ACC112 (cell line): ENCODE data around the gene GZMM.

Experiments
- H2AFZ ChIP-seq: fragments of 200-600 bp; sonication (generic); one replicate; pipeline ENCODE4 v1.6.0; 2017; ENCODE audit warnings: antibody characterized with exemption, low read length; ENCODE audit not compliant: unreplicated experiment
- H3K27ac ChIP-seq: fragments of 200-600 bp; sonication (generic); 2 replicates; pipeline ENCODE4 v1.5.1; 2014; ENCODE audit warnings: low read depth, mild to moderate bottlenecking, antibody characterized with exemption, low read length, moderate library complexity
- H3K27me3 ChIP-seq: fragments of 200-600 bp; sonication (generic); 2 replicates; pipeline ENCODE4 v1.6.1; 2014; ENCODE audit warnings: mild to moderate bottlenecking, antibody characterized with exemption, low read length, moderate library complexity, mixed read lengths; ENCODE audit not compliant: insufficient read depth
- H3K36me3 ChIP-seq: fragments of 200-600 bp; sonication (generic); 2 replicates; pipeline ENCODE4 v1.6.1; 2016; ENCODE audit warnings: mild to moderate bottlenecking, antibody characterized with exemption, low read length, moderate library complexity, mixed read lengths; ENCODE audit not compliant: insufficient read depth
- H3K4me1 ChIP-seq: fragments of 200-600 bp; sonication (generic); one replicate; pipeline ENCODE4 v1.6.1; 2016; ENCODE audit warnings: low read length, mixed read lengths; ENCODE audit not compliant: insufficient read depth, unreplicated experiment, control insufficient read depth
- H3K4me3 ChIP-seq: fragments of 200-600 bp; sonication (generic); 2 replicates; pipeline ENCODE4 v1.5.1; 2014; ENCODE audit warnings: mild to moderate bottlenecking, low read depth, low read length
- H3K79me2 ChIP-seq: fragments of 200-600 bp; sonication (generic); one replicate; pipeline ENCODE4 v1.6.0; 2016; ENCODE audit warnings: low read length; ENCODE audit not compliant: control insufficient read depth, unreplicated experiment, insufficient read depth

The GZMM gene

DNA sequence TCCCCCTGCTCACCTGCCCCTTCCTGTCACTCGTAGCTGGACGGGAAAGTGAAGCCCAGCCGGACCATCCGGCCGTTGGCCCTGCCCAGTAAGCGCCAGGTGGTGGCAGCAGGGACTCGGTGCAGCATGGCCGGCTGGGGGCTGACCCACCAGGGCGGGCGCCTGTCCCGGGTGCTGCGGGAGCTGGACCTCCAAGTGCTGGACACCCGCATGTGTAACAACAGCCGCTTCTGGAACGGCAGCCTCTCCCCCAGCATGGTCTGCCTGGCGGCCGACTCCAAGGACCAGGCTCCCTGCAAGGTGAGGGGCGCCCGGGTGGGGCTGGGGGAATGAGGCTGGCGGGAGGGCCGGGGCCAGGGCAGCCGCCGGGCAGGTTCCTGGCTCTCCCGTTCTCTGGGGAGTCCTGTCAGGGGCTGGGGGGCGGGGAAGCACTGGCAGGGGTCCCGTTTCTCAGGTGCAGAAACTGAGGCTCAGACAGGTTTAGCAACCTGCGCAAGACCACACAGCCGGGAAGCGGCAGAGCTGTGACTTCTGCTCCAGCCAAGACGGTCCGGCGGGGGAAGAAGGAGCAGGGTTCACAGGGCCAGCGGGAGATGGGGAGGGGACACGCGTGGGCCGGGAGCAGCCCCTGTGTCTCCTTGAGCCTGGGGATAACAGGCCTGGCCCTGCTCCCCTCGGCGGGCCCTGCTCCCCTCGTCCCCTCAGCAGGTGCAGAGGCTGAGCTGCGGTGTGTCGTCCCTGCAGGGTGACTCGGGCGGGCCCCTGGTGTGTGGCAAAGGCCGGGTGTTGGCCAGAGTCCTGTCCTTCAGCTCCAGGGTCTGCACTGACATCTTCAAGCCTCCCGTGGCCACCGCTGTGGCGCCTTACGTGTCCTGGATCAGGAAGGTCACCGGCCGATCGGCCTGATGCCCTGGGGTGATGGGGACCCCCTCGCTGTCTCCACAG is 5.3 kb downstream of the GZMM start:
- Histone ChIP-seq H3K36me3 (no peaks in the 10 kb centered on the region), H3K4me1 (no peaks in the 10 kb centered on the region), H2AFZ (no peak overlapping the region), H3K27ac (no peak overlapping the region), H3K79me2 (no peaks in the 10 kb centered on the region), H3K4me3 (no peak overlapping the region), H3K27me3 (no peaks in the 10 kb centered on the region)

DNA sequence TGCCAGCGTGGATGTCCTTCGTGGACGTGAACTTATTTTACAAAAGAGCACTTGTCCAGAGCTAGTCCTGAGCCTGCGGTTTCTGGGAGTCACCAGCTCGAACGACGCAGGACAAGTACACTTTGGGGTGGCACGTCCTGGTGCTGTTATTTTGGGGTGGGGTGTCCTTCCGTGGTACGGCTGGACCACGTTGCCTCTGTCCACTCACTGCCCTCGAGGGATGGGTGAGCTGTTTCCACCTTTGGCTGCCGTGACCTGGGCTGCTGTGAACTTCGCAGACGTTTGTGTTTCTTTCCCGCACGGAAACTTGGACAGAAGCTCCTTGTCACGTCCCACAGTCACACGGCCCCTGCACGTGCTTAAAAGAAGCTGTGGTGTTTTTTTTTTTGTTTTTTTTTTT is 11.0 kb downstream of the GZMM start:
- no peak overlapping the region for H3K27ac ChIP-seq

DNA sequence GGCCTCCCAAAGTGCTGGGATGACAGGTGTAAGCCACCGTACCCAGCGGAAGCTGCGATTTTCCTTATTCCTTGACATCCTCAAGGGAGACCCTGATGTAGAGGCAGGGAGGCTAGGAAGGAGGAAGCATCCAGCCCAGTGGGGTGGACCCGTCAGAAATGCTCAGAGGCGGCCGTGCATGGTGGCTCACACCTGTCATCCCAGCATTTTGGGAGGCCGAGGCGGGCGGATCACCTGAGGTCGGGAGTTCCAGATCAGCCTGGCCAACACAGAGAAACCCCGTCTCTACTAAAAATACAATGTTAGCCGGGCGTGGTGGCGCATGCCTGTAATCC is 11.6 kb downstream of the GZMM start:
- H3K4me3 ChIP-seq: no peak overlapping the region
- no peaks in the 10 kb centered on the region for H3K79me2 ChIP-seq
- H3K27me3 ChIP-seq: no peaks in the 10 kb centered on the region
- no peak overlapping the region for H3K27ac ChIP-seq
- H3K4me1 ChIP-seq: no peaks in the 10 kb centered on the region
- H3K36me3 ChIP-seq: no peaks in the 10 kb centered on the region
- no peak overlapping the region for H2AFZ ChIP-seq

More for the DNA sequence above, 11.0 kb downstream of the GZMM start:
- no peaks in the 10 kb centered on the region for H3K4me1 ChIP-seq
- H3K27me3 ChIP-seq: no peaks in the 10 kb centered on the region
- no peaks in the 10 kb centered on the region for H3K36me3 ChIP-seq
- no peaks in the 10 kb centered on the region for H3K79me2 ChIP-seq
- no peak overlapping the region for H3K4me3 ChIP-seq
- H2AFZ ChIP-seq: no peak overlapping the region

DNA sequence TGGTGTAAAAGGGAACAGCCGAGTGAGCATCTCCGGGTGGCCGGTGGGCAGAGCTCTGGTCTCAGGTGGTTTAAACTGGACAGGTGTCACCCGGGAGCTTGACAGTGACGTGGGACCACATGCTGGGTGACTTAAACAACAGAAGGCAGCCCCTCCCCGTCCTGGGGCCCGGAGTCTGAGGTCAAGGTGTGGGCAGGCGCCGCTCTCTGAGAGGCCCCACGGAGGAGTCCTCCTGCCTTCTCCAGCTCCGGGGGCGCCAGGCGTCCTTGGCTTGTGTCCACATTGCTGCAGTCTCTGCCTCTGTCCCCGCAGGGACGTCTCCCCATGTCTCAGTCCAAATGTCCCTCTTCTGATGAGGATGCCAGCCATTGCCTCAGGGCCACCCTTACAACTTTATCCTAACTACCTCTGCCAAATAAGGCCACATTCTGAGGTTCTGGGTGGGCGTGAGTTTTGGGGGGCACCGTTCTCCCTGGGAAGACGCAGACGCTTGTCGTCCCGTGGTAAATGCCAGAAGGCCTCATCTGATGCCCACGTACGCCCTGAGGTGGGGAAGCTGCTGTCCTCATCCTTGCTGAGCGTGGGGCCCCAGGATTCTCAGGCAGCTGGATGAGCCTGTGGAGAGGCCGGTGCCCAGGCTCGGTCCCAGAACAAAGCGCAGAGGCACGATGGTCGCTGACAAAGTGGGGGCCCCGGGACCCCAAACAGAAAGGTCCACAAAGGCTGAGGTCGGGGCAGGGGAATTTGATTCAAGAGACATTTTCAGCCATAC is 12.9 kb downstream of the GZMM start:
- Histone ChIP-seq H3K36me3 (no peaks in the 10 kb centered on the region), H3K4me3 (no peak overlapping the region), H3K27me3 (no peaks in the 10 kb centered on the region), H3K27ac (no peak overlapping the region), H3K79me2 (no peaks in the 10 kb centered on the region), H3K4me1 (no peaks in the 10 kb centered on the region), H2AFZ (no peak overlapping the region)

DNA sequence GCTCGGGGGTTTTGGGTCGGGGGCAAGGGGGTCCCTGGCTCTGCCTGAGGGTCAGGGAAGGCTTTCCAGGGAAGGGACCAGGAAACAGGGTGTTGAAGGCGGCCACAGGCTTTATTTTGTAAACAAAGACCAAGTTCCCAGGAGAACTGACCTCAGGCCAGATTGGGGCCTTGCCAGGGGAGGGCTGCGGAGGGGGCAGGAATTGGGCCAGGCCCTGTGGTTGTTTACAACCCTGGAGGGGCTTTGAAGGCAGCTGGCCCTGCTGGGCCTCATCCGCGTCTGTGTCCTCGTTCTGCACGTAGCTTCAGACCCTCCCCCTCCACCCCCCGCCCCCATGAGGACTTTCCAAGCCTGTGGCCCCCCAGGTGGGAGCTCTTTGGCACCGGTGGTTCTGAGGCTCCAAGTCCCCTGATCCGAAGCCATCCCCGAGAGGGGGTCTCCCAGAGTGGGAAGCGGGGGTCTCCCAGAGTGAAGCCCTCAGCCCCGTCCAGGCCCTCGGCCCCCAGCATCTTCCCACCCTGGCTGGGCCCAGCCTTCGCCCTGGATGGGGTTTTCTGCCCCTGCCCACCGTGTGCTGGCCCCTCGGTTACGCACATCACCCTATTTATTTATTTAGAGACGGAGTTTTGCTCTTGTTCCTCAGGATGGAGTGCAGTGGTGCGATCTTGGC is 15.1 kb downstream of the GZMM start:
- no peak overlapping the region for H2AFZ ChIP-seq
- no peak overlapping the region for H3K27ac ChIP-seq
- H3K36me3 ChIP-seq: no peaks in the 10 kb centered on the region
- no peak overlapping the region for H3K4me3 ChIP-seq
- H3K4me1 ChIP-seq: no peaks in the 10 kb centered on the region
- no peaks in the 10 kb centered on the region for H3K79me2 ChIP-seq
- H3K27me3 ChIP-seq: no peaks in the 10 kb centered on the region

DNA sequence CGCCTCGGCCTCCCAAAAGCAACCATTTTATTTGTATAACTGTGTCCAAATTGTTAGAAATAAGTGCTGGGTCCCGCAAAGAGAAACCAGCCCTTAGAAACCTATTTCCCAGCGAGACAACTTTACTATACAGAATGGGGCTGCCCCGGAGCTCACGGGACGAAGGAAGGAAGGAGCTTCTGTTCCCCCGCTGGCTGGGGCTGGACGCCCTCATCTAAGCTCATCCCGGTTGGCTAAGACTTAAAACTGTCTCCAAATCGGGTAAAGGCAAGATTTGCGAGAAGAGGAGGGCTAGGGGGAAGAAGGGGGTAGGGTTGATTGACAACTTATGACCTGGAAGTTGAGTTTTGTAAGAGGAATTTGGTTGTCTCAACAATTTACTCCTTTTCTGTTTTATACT is 16.3 kb downstream of the GZMM start:
- Histone ChIP-seq H3K27ac (no peak overlapping the region), H2AFZ (no peak overlapping the region), H3K4me1 (no peaks in the 10 kb centered on the region), H3K36me3 (no peaks in the 10 kb centered on the region), H3K4me3 (no peak overlapping the region), H3K79me2 (no peaks in the 10 kb centered on the region), H3K27me3 (no peaks in the 10 kb centered on the region)

DNA sequence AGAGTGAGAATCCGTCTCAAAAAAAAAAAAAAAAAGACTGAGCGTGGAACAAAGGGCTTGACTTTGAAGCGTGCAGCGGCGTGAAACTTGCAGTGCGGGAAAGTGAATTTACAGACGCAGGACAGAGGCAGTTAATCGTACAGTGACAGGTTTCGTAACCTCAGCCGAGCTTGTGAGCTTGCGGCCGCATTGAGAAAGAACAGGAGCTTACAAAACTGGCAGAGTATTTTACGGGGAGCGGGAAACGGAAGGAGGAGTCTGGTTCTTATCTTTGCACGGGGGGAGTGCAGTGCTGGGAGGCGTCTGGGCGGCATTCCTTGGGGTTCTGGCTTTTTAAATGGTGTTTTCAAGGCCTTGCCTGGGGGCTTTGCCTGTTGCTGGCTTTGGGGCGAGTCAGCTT is 22.6 kb downstream of the GZMM start:
- Histone ChIP-seq H3K27me3 (no peaks in the 10 kb centered on the region), H2AFZ (no peak overlapping the region), H3K79me2 (no peaks in the 10 kb centered on the region), H3K4me3 (no peak overlapping the region), H3K4me1 (no peaks in the 10 kb centered on the region), H3K36me3 (no peaks in the 10 kb centered on the region), H3K27ac (no peak overlapping the region)

DNA sequence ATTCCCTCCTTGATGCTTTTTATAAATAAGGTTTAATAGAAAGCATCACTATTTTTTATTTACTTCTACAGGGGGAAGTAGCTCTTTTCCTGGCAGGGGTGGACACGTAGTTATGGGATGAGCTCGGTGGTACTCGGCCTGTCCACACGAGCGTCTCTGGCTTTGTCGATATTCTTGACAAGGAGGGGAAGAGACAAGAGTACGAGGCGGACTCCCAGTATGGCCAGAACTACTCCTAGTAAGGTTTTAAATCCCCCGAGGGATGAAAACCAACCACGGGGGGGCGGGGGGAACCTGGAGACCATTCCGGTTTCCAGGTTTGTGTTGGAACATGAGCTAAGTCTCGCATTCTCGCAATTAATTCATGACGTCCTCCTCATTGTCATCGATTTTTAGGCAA is 23.0 kb downstream of the GZMM start:
- Histone ChIP-seq H3K4me3 (no peak overlapping the region), H3K36me3 (no peaks in the 10 kb centered on the region), H3K27me3 (no peaks in the 10 kb centered on the region), H3K4me1 (no peaks in the 10 kb centered on the region), H3K27ac (no peak overlapping the region), H3K79me2 (no peaks in the 10 kb centered on the region), H2AFZ (no peak overlapping the region)

DNA sequence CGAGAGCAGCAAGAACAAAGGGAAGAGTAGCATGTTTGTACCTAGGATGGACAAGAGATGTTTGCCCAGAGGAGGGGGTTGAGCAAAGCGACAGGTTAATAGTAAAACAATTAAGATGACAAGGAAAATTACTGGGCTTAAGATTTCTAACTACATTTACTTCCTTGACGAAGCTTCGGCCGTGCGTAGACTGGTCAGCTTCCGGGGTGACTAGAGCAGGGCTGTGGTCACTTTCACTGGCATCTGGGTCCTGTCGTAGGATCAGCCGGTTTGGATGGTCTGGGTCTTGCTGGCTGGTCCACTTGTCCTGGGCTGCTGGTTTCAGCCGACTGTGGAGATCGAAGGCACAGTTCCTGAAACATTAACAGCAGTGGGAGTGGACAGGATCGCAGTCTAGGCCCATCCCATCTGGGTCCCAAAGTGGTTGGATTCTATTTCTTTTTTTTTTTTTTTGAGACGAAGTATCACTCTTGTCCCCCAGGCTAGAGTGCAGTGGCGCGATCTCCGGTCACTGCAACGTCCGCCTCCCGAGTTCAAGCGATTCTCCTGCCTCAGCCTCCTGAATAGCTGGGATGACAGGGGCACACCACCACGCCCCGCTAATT is 23.5 kb downstream of the GZMM start:
- no peak overlapping the region for H3K27ac ChIP-seq
- H3K79me2 ChIP-seq: no peaks in the 10 kb centered on the region
- H3K4me3 ChIP-seq: no peak overlapping the region
- H2AFZ ChIP-seq: no peak overlapping the region
- no peaks in the 10 kb centered on the region for H3K4me1 ChIP-seq
- no peaks in the 10 kb centered on the region for H3K36me3 ChIP-seq
- no peaks in the 10 kb centered on the region for H3K27me3 ChIP-seq

DNA sequence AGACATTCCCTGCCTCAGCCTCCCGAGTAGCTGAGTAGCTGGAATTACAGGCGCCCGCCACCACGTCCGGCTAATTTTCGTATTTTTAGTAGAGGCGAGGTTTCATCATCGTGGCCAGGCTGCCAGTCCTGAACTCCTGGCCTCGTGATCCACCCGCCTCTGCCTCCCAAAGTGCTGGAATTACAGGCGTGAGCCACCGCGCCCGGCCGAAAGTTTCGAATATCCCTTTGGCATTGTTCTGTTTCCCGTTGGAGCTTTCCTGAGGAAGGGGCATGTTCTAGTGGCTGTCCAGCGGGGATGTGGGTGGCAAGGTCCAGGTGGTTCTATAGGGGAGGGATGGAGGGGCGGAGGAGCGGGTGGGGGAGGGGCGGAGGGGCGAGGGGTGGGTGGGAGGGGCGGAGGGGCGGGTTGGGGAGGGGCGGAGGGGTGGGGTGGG is 26.4 kb downstream of the GZMM start:
- Histone ChIP-seq H3K27ac (no peak overlapping the region), H2AFZ (no peak overlapping the region), H3K36me3 (no peaks in the 10 kb centered on the region), H3K4me3 (no peak overlapping the region), H3K79me2 (peaks cover 26% of the 10 kb centered on the region), H3K4me1 (peaks cover 9% of the 10 kb centered on the region), H3K27me3 (no peaks in the 10 kb centered on the region)
